Ishikawa (cell line): ENCODE measurements around the gene PSD4.

Experiments
- CEBPB ChIP-seq: IDR thresholded peaks from 2 replicates; pipeline ENCODE4 v1.6.1; 2012
- CREB1 ChIP-seq: IDR thresholded peaks from 2 replicates; pipeline ENCODE4 v1.6.1; 2012; ENCODE audit warnings: low read depth
- EGR1 ChIP-seq: IDR thresholded peaks from 2 replicates; pipeline ENCODE4 v1.6.1; 2012
- EP300 ChIP-seq: IDR thresholded peaks from 2 replicates; pipeline ENCODE4 v1.6.1; 2012; ENCODE audit warnings: borderline replicate concordance
- FOXM1 ChIP-seq: IDR thresholded peaks from 2 replicates; pipeline ENCODE4 v1.6.1; 2012; ENCODE audit warnings: low read depth, borderline replicate concordance
- NFIC ChIP-seq: IDR thresholded peaks from 2 replicates; pipeline ENCODE4 v1.6.1; 2012
- RAD21 ChIP-seq: IDR thresholded peaks from 2 replicates; pipeline ENCODE4 v1.6.1; 2012; ENCODE audit warnings: low read depth
- TAF1 ChIP-seq: IDR thresholded peaks from 2 replicates; pipeline ENCODE4 v1.6.1; 2012; ENCODE audit warnings: low read depth, mild to moderate bottlenecking
- TCF12 ChIP-seq: IDR thresholded peaks from 2 replicates; pipeline ENCODE4 v1.6.1; 2012; ENCODE audit warnings: low read depth
- TEAD4 ChIP-seq: IDR thresholded peaks from 2 replicates; pipeline ENCODE4 v1.6.1; 2012
- YY1 ChIP-seq: IDR thresholded peaks from 2 replicates; pipeline ENCODE4 v1.6.1; 2012; ENCODE audit warnings: low read depth
- ZBTB7A ChIP-seq: IDR thresholded peaks from 2 replicates; pipeline ENCODE4 v1.6.1; 2012; ENCODE audit warnings: low read depth
- TF ChIP-seq, protein P1 (sequence below): IDR thresholded peaks from 2 replicates; pipeline ENCODE4 v1.6.1; 2012
- TF ChIP-seq, protein P2 (sequence below): IDR thresholded peaks from 2 replicates; pipeline ENCODE4 v1.6.1; 2012
- TF ChIP-seq, protein P3 (sequence below): IDR thresholded peaks from 2 replicates; pipeline ENCODE4 v1.6.1; 2012; ENCODE audit warnings: low read depth, mild to moderate bottlenecking

The PSD4 gene

DNA sequence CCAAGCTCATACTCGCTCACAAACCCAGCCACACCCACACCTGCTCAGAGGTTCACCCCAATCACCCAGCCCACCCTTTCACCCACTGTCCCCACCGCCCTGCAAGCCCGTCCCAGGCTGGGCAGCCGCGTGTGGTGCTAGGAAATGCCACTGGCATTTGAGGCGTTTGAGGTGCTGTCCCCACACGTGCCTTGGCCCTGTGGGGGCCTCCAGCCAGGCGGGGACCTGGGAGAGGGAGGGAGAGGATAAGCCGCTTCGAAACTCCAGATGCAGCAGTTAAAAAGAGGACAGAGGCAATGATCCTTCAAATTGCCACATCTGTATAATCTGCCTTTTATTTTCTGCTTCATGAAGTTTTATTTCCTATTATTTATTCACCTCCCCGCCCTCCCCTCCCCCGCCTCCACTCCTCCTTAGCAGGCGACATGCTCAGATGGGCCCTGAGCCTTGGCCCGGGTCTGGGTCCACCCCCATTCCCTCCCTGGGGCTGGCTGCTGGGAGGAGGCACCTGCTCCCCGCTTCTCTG is 35.9 kb downstream of the PSD4 start:
- TF ChIP-seq TCF12 (no peak), TEAD4 (no peak), YY1 (no peak), CEBPB (no peak), TAF1 (no peak), EP300 (no peak), NFIC (no peak), RAD21 (no peak), ZBTB7A (no peak), CREB1 (no peak)
- TF ChIP-seq, protein P1, sequence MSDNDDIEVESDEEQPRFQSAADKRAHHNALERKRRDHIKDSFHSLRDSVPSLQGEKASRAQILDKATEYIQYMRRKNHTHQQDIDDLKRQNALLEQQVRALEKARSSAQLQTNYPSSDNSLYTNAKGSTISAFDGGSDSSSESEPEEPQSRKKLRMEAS, result no peak
- TF ChIP-seq, protein P2, sequence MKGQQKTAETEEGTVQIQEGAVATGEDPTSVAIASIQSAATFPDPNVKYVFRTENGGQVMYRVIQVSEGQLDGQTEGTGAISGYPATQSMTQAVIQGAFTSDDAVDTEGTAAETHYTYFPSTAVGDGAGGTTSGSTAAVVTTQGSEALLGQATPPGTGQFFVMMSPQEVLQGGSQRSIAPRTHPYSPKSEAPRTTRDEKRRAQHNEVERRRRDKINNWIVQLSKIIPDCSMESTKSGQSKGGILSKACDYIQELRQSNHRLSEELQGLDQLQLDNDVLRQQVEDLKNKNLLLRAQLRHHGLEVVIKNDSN, result no peak
- TF ChIP-seq, protein P3, sequence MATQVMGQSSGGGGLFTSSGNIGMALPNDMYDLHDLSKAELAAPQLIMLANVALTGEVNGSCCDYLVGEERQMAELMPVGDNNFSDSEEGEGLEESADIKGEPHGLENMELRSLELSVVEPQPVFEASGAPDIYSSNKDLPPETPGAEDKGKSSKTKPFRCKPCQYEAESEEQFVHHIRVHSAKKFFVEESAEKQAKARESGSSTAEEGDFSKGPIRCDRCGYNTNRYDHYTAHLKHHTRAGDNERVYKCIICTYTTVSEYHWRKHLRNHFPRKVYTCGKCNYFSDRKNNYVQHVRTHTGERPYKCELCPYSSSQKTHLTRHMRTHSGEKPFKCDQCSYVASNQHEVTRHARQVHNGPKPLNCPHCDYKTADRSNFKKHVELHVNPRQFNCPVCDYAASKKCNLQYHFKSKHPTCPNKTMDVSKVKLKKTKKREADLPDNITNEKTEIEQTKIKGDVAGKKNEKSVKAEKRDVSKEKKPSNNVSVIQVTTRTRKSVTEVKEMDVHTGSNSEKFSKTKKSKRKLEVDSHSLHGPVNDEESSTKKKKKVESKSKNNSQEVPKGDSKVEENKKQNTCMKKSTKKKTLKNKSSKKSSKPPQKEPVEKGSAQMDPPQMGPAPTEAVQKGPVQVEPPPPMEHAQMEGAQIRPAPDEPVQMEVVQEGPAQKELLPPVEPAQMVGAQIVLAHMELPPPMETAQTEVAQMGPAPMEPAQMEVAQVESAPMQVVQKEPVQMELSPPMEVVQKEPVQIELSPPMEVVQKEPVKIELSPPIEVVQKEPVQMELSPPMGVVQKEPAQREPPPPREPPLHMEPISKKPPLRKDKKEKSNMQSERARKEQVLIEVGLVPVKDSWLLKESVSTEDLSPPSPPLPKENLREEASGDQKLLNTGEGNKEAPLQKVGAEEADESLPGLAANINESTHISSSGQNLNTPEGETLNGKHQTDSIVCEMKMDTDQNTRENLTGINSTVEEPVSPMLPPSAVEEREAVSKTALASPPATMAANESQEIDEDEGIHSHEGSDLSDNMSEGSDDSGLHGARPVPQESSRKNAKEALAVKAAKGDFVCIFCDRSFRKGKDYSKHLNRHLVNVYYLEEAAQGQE, result no peak

DNA sequence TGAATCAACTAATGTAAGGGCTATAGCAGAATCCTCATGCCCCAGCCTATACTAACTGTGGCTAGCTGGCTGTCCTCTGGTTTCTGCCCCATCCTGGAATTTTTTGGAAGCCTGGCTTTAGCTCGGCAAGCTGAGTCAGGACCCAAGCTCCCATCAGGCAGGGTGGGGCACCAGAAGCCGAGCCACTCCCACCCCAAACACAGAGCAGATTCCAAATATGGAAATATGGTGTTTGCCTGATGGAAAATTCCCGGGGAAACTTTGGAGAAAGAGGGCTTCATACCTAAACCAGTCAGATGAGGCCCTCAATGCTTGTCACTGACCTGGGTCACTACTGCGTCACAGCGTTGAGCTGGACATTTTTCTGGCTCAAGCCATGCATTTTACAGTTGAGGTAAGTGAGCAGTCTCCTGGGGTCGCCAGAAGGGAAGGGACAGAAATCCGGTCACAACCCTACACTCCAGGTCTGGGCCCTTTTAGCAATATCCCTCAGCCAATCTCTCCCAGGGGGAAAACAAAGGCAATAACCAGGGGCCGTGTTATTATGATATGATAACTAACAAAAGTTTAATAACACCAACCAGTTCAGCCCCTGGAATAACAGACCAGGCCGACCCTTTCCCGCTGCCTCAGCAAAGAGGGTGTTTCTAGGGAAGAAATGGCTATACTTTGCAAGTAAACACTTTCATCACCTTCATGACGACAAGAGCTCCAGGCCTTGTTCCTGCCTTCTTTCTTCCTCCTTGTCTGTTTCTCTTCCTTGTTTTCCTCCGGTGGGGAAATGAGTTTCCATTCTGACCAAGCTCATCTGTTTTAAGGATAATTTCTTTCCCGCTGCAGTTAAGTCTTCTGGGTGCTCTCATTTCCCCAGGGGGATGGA is 37.7 kb downstream of the PSD4 start:
- TF ChIP-seq, protein P1, result no peak
- TF ChIP-seq, protein P3, result no peak
- no peak; the same call in 1 of the 2 replicates for TF ChIP-seq EP300
- TF ChIP-seq CEBPB, result no peak
- TF ChIP-seq ZBTB7A, result no peak

DNA sequence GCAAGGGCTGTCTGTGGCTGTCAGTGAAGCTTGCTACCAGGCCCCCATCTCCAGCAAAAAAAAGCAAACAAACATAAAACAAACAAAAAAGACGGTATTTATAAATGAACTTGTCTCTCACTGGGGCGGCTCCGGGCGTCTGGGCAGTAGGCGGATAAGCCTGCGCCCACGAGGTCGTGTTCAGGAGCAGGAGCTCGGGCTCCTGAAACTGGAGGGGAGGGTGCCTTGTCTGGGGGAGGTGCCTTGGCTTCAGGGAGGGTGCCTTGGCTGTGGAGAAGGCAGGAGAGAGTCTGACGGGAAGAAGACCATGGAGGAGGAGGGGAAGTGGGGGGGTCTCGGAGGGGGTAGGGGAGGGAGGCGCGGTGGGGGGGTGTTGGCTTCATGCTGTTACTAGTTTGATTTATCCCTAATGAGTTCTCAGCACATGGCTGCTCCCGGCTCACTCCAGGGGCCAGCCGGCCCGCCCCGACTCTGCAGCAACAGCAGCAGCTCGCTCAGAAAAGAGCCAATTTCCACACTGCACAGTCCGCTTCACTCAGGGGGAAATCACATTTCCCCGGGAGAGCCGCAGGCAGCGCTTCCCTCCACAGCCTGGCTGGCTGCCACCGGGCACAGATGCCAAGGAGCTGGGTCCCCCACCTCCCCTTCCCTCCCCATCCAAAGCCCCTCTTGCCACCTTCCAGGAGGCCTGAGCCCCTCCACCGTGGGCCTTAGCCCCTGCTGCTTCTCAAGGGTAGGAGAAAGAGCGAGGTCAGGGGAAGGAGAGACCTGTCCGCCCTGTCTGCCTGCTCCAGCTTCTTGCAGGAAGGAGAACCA is 38.7 kb downstream of the PSD4 start:
- TF ChIP-seq CREB1, result no peak
- 0 out of 2 replicates have a peak, but pooled peaks have one; percentile 36 for TF ChIP-seq ZBTB7A
- TF ChIP-seq TAF1, result no peak
- TF ChIP-seq TEAD4, result 0 out of 2 replicates have a peak, but pooled peaks have one; percentile 6
- TF ChIP-seq TCF12, result peak; percentile 17; the same call in 1 of the 2 replicates
- TF ChIP-seq RAD21, result no peak
- peak; percentile 40; the same call in 1 of the 2 replicates for TF ChIP-seq EP300
- no peak for TF ChIP-seq FOXM1
- TF ChIP-seq, protein P1, result no peak
- no peak for TF ChIP-seq EGR1
- TF ChIP-seq, protein P2, result peak; percentile 14; the same call in 1 of the 2 replicates
- TF ChIP-seq CEBPB, result no peak
- TF ChIP-seq, protein P3, result no peak
- TF ChIP-seq NFIC, result peak; percentile 57
- TF ChIP-seq YY1, result no peak
